Sigmoid colon (tissue), 7 donors: ENCODE results near the gene DNAH14. TPM values are rescaled to one million over a fixed set of nuclear protein-coding genes. Genes with fewer than 3 reads are reported as not detected.

Source experiments
- DNase-seq: peaks from one replicate; pipeline ENCODE4 v3.0.0-alpha.2; 2019
- H3K27ac ChIP-seq, 4 donors: fragments of 200-600 bp; sonication (generic); one replicate each; pipeline ENCODE4 v1.5.1; 2016 to 2019; ENCODE audit warnings: mild to moderate bottlenecking in 1 of 4
- H3K27me3 ChIP-seq, 3 donors: fragments of 200-600 bp; sonication (generic); one replicate each; pipeline ENCODE4 v1.5.1; 2019; ENCODE audit warnings: mild to moderate bottlenecking in 1 of 3
- H3K36me3 ChIP-seq, 4 donors: fragments of 200-600 bp; sonication (generic); one replicate each; pipeline ENCODE4 v1.5.1; 2016 to 2019
- H3K4me1 ChIP-seq, 4 donors: fragments of 200-600 bp; sonication (generic); one replicate each; pipeline ENCODE4 v1.5.1; 2017 to 2019
- H3K4me3 ChIP-seq, 4 donors: fragments of 200-600 bp; sonication (generic); one replicate each; pipeline ENCODE4 v1.5.1; 2017 to 2019; ENCODE audit warnings: mild to moderate bottlenecking in 2 of 4, moderate library complexity in 1 of 4
- H3K9me3 ChIP-seq, 4 donors: fragments of 200-600 bp in 3 of 4; sonication (generic) in 3 of 4; one replicate each; pipeline versions ENCODE4 v1.5.1 to v1.6.1; 2013 to 2019
- EP300 ChIP-seq, 4 donors: sonication (generic); formaldehyde crosslinking; IDR thresholded peaks; one replicate each; pipeline ENCODE4 v1.6.1; 2017; ENCODE audit warnings: antibody characterized with exemption in 4 of 4
- POLR2A ChIP-seq, 2 donors: fragments of 450-650 bp; IDR thresholded peaks; one replicate each; pipeline ENCODE4 v1.6.1; 2016; ENCODE audit warnings: antibody characterized with exemption in 2 of 2, mild to moderate bottlenecking in 2 of 2, moderate library complexity in 2 of 2
- POLR2AphosphoS5 ChIP-seq, 4 donors: sonication (generic); formaldehyde crosslinking; IDR thresholded peaks; one replicate each; pipeline ENCODE4 v1.6.1; 2017; ENCODE audit warnings: antibody characterized with exemption in 4 of 4
- WGBS, 2 donors: extraction: QIAGEN DNeasy Blood & Tissue Kit; methylation state at CpG; one replicate each; pipeline ENCODE4 v1.1.7; 2013; 5-methylcytosine and 5-hydroxymethylcytosine counted together
- intact Hi-C: fragments of 100-400 bp; cut with DNase I; formaldehyde crosslinking; loops from one replicate; pipeline ENCODE4 v1.15.1; 2023
- polyA plus RNA-seq, 3 donors: library from polyadenylated mRNA; stranded (reverse); fragments of 200-250 nt; gene quantifications; one replicate each; pipeline ENCODE4 v1.2.3, GENCODE V29; 2013
- total RNA-seq, 4 donors: library from RNA; depleted of rRNA; stranded (reverse); fragments of >200 nt; gene quantifications; one replicate each; pipeline ENCODE4 v1.1.0, GENCODE V29; 2016
- TF ChIP-seq, protein P1 (sequence below), 4 experiments: fragments of 450-650 bp in 3 of 4; fragments of 200-600 bp in 1 of 4; IDR thresholded peaks; one replicate each; pipeline ENCODE4 v1.5.1; 2016 to 2019; ENCODE audit warnings: antibody characterized with exemption in 4 of 4, mild to moderate bottlenecking in 3 of 4, moderate library complexity in 2 of 4
- donor health status: healthy with polysubstance abuse.
- donor health status: Bipolar disorder and iron deficiency.
- donor health status: healthy.

DNAH14 gene
- total and polyA plus RNA-seq, 7 donors: 2.4 to 9.7 (median 3.3) TPM

DNA sequence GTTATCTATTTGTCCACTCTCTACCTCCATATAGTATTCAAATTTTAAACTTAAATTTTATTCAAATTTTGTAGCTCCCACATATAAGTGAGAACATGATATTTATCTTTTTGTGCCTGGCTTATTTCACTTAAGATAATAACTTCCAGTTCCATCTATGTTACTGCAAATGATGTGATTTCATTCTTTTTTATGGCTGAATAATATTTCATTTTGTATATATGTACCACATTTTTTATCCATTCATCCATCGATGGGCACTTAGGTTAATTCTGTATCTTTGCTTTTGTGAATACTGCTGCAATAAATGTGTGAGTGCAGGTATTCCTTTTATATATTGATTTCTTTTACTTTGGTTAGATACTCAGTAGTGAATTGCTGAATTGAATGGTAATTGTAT is 2.1 kb downstream of the DNAH14 start:
- Histone ChIP-seq H3K27me3 (no peaks in the 10 kb centered on the region), H3K36me3 (no peaks in the 10 kb centered on the region), H3K9me3 (peaks cover 0 to 5% (median 3%) of the 10 kb centered on the region in 4 donors), H3K4me3 (no peak overlapping the region), H3K4me1 (peaks cover 0 to 9% (median 4%) of the 10 kb centered on the region in 4 donors), H3K27ac (no peak overlapping the region)
- TF ChIP-seq, protein P1, sequence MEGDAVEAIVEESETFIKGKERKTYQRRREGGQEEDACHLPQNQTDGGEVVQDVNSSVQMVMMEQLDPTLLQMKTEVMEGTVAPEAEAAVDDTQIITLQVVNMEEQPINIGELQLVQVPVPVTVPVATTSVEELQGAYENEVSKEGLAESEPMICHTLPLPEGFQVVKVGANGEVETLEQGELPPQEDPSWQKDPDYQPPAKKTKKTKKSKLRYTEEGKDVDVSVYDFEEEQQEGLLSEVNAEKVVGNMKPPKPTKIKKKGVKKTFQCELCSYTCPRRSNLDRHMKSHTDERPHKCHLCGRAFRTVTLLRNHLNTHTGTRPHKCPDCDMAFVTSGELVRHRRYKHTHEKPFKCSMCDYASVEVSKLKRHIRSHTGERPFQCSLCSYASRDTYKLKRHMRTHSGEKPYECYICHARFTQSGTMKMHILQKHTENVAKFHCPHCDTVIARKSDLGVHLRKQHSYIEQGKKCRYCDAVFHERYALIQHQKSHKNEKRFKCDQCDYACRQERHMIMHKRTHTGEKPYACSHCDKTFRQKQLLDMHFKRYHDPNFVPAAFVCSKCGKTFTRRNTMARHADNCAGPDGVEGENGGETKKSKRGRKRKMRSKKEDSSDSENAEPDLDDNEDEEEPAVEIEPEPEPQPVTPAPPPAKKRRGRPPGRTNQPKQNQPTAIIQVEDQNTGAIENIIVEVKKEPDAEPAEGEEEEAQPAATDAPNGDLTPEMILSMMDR (IDR thresholded peaks at IDR 0.05): no peak
- no peak for TF ChIP-seq EP300 (IDR thresholded peaks at IDR 0.05)
- TF ChIP-seq POLR2A (IDR thresholded peaks at IDR 0.05): no peak
- no peak for TF ChIP-seq POLR2AphosphoS5 (IDR thresholded peaks at IDR 0.05)
- intact Hi-C loops: no loop called here
- WGBS, 2 donors: 95 to 99% methylated on average over 1 of the region's 1 CpG
- no peak for DNase-seq

DNA sequence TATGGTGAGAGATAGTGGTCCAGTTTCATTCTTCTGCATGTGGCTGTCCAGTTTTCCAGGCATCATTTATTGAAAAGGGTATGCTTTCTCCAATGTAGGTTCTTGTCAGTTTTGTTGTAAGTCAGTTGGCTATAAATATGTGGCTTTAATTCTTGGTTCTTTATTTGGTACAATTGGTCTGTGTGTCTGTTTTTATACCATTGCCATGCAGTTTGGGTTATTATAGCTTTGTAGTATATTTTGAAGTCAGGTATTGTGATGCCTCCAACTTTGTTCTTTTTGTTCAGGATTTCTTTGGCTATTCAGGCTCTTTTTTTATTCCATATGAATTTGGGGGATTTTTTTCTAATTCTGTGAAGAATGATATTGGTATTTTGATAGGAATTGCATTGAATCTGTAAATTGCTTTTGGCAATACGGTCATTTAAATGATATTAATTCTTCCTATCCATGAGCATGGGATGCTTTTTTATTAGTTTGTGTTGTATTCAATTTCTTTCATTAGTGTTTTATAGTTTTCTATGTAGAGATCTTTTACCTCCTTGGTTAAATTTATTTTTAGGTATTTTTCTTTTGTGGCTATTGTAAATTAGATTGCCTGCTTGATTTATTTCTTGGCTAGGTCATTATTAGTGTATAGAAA is 3.3 kb downstream of the DNAH14 start:
- peaks cover 0 to 5% (median 3%) of the 10 kb centered on the region in 4 donors for H3K9me3 ChIP-seq
- H3K4me3 ChIP-seq: no peak overlapping the region
- H3K27me3 ChIP-seq: no peaks in the 10 kb centered on the region
- no peak for DNase-seq
- 90 to 91% methylated on average over 1 of the region's 1 CpG for WGBS, 2 donors
- TF ChIP-seq EP300 (IDR thresholded peaks at IDR 0.05): no peak
- TF ChIP-seq POLR2A (IDR thresholded peaks at IDR 0.05): no peak
- no peak for TF ChIP-seq POLR2AphosphoS5 (IDR thresholded peaks at IDR 0.05)
- TF ChIP-seq, protein P1 (IDR thresholded peaks at IDR 0.05): no peak
- intact Hi-C loops: no loop called here
- no peak overlapping the region for H3K27ac ChIP-seq
- H3K36me3 ChIP-seq: no peaks in the 10 kb centered on the region
- H3K4me1 ChIP-seq: peaks cover 0 to 9% (median 4%) of the 10 kb centered on the region in 4 donors

DNA sequence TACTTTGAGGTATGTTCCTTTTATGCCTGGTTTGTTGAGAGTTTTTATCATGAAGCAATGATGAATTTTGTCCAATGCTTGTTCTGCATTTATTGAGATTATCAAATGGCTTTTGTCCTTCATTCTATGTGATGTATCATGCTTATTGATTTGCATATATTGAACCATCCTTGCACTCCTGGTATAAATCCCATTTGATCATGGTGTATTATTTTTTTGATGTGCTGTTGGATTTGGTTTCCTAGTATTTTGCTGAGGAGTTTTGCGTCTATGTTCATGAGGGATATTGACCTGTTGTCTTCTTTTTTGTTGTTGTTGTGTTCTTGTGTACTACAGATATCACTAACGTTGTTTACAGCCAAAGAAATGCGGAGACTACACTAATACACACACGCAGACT is 4.1 kb downstream of the DNAH14 start:
- H3K9me3 ChIP-seq: peaks cover 0 to 8% (median 3%) of the 10 kb centered on the region in 4 donors
- WGBS, 2 donors: 95 to 97% methylated on average over 4 of the region's 4 CpGs

DNA sequence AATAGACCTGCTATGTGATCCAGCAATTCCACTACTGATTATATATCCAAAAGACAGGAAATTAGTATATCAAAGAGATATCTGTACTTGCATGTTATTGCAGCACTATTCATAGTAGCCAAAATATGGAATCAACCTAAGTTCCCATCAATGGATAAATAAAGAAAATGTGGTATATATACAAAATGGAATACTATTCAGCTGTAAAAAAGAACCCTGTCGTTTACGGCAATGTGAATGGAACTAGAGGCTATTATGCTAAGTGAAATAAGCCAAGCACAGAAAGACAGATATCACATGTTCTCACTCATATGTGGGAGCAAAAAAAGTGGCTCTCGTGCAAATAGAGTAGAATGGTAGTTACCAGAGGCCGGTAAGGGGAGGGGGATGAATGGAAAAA is 9.2 kb downstream of the DNAH14 start:
- WGBS, 2 donors: 96 to 97% methylated on average over 4 of the region's 4 CpGs
- TF ChIP-seq POLR2AphosphoS5 (IDR thresholded peaks at IDR 0.05) (no peak), EP300 (IDR thresholded peaks at IDR 0.05) (no peak), POLR2A (IDR thresholded peaks at IDR 0.05) (no peak)
- TF ChIP-seq, protein P1 (IDR thresholded peaks at IDR 0.05): no peak
- Histone ChIP-seq H3K4me3 (no peak overlapping the region), H3K36me3 (no peaks in the 10 kb centered on the region), H3K9me3 (peaks cover 0 to 5% (median 1%) of the 10 kb centered on the region in 4 donors), H3K4me1 (no peaks in the 10 kb centered on the region), H3K27me3 (no peaks in the 10 kb centered on the region), H3K27ac (no peak overlapping the region)
- DNase-seq: no peak
- intact Hi-C loops: no loop called here

More for the DNA sequence above, 4.1 kb downstream of the DNAH14 start:
- Histone ChIP-seq H3K4me3 (no peak overlapping the region), H3K27me3 (no peaks in the 10 kb centered on the region), H3K36me3 (no peaks in the 10 kb centered on the region), H3K27ac (no peak overlapping the region), H3K4me1 (peaks cover 0 to 9% (median 4%) of the 10 kb centered on the region in 4 donors)
- TF ChIP-seq POLR2AphosphoS5 (IDR thresholded peaks at IDR 0.05) (no peak), POLR2A (IDR thresholded peaks at IDR 0.05) (no peak), EP300 (IDR thresholded peaks at IDR 0.05) (no peak)
- TF ChIP-seq, protein P1 (IDR thresholded peaks at IDR 0.05): no peak
- DNase-seq: no peak
- intact Hi-C loops: no loop called here
